ENCODE data around the gene LTB. TPM values are rescaled to one million over a fixed set of nuclear protein-coding genes. Genes with fewer than 3 reads are reported as not detected.
A peak's percentile ranks its signal among the peaks of the same experiment; 100 is the strongest.

LTB gene
- total RNA-seq, 1 donor from 2014 or later = not detected

DNA sequence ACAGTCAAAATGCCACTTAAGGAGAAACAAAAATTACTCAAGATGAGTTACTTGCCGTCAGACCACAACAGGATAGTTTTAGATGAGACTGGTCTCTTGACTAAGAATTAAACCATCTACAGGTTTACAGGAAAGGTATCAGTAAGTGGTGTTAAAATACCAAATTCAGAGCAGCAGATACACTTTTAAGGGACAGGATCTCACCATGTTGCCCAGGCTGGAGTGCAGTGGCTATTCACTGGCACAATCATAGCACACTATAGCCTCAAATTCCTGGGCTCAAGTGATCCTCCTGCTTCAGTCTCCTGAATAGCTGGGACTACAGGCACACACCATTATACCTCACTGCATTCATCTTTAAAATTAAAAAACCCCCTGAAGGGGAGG lies 48.8 kb downstream of the LTB start:
- no peak for FAIRE-seq
- no peak for DNase-seq (ENCODE audit: low spot score in 2 of 2)

DNA sequence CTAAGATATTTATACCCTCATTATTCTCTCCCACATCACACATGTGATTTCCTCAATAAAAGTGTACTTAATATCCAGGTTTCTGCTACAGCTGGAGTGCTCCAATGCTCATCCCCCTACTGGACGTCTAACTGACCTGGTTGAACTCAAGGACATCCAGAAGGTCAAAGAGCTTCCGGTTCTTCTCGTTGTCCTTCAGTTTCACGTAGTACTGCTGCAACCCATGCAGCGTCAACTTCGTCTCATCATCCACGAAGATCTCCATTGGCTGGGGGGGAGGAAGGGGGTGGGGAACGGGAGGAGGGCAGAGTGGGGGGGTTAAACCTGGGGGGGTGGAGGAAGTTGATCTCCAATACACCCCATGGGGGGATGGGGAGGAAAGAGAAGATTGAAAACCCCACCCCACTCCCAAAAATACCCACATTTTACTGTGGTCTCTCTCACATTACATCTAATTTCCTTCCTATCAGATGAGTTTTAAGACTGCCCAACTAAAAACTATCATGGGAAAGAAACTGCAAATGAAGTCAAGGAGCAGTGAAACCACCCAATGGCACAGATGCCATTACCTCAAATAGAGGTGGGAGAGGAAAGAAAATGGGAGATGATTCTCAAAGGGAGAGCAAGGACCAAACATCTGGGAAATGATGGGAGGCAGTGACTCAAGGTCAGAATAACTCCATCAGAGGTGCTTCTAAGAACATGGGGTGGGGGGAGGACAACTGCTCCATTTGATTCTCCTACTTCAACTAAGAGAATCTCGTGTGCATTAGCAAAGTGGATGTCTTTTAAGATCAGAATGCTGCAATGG lies 49.4 kb downstream of the LTB start:
- no peak for DNase-seq (ENCODE audit: low spot score in 2 of 2)
- FAIRE-seq = no peak

DNA sequence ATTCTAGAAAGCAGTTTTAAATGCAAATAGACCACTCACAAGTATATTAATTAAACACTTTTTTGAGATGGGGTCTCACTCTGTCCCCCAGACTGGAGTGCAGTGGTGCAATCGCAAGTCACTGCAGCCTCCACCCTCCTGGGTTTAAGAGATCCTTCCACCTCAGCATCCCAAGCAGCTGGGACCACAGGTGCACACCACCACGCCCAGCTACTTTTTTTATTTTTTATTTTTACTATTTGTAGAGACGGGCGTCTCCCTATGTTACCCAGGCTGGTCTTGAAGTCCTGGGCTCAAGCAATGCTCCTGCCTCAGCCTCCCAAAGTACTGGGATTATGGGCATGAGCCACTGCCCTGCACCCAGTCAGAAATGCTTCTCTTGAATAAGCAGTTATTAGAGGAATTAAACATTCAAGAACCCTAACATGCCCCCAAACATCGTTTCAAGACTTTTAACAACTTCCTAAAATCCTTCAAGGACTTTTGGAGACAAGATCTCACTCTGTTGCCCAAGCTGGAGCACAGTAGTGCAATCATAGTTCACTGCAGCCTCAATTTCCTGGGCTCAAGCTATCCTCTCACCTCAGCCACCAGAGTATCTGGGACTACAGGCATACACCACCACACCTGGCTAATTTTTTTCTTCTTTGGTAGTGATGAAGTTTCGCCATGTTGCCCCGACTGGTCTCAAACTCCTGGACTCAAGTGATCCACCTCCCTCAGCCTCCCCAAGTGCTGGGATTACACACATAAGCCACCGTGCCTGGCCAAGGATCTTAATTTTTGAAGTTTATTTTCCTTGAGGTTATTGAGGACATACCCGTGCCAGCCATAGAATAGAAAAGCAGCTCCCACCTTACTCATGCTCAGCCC lies 50.2 kb downstream of the LTB start:
- no peak for DNase-seq (ENCODE audit: low spot score in 2 of 2)
- no peak for FAIRE-seq

DNA sequence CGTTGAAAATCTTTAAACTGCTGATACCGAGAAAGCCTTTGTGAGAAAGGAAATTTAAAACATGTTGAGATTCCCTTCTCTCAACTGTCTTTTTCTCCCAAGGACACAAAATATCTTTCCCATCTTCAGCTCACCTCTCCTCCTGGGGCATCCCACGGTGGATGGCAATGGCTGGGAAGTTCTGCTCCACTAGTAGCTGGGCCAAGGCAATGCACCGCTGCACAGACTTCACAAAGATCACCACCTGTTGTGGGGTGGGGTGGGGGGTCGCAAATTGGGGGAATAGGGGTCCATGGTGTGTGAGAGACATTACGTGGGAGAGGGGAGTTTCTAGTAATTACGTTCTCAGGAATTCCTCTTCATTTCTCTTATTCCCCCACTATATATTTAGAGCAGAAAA lies 51.1 kb downstream of the LTB start:
- no peak for FAIRE-seq
- no peak for DNase-seq (ENCODE audit: low spot score in 2 of 2)

DNA sequence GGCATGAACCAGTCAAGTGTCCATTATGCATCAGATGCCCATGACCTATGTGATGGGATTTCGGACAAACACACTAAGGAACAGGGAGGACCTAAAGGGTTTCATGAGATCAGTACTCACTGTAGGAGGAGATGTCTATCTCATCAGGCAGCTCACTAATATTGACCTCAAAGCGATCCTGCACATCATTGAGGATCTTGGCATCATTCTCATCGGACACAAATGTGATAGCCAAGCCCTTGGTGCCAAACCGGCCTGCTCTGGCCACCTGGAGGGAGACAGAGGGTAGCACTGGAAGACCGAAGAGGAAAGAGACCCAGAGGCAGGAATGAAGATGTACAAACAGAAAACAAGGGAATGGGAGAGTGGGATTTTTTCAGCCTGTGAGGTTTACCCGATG lies 51.6 kb downstream of the LTB start:
- FAIRE-seq (no peak), DNase-seq (ENCODE audit: low spot score in 2 of 2) (no peak)

Small RNA genes within 50 kb of the gene (small RNA-seq; reads per million reads assigned to genes)
- gene SNORA38 (1.1 reads per million, percentile 69 among the genes with 10 or more reads in this experiment), gene SNORD117 (330 reads per million, percentile 99 among the genes with 10 or more reads in this experiment), gene SNORD84 (not detected), gene UQCRHP1 (not detected)

Other genes with a start within 250 kb of the LTB start
- gene HLA-B, start 225.2 kb downstream of the LTB start, total RNA-seq = 41.6 TPM
- 0.82 TPM for gene MICA, start 178.8 kb downstream of the LTB start, total RNA-seq
- gene MICB, start 84.3 kb downstream of the LTB start, total RNA-seq = 0.41 TPM
- gene MCCD1, start 53.5 kb downstream of the LTB start, total RNA-seq = not detected
- gene DDX39B, start 40.4 kb downstream of the LTB start, total RNA-seq = 318 TPM
- gene ATP6V1G2, start 35.8 kb downstream of the LTB start, total RNA-seq = 54.6 TPM
- gene NFKBIL1, start 34.8 kb downstream of the LTB start, total RNA-seq = 20.4 TPM
- not detected for gene LTA, start 10.1 kb downstream of the LTB start, total RNA-seq
- not detected for gene TNF, start 6.9 kb downstream of the LTB start, total RNA-seq
- gene LST1, start 3.9 kb upstream of the LTB start, total RNA-seq = 1.2 TPM
- gene NCR3, start 10.6 kb upstream of the LTB start, total RNA-seq = not detected
- gene AIF1, start 32.8 kb upstream of the LTB start, total RNA-seq = 6.9 TPM
- gene PRRC2A, start 38.3 kb upstream of the LTB start, total RNA-seq = 30.6 TPM
- gene BAG6, start 70.2 kb upstream of the LTB start, total RNA-seq = 150 TPM
- gene APOM, start 73.5 kb upstream of the LTB start, total RNA-seq = 0.41 TPM
- gene C6orf47, start 78.4 kb upstream of the LTB start, total RNA-seq = 16.7 TPM
- 11.4 TPM for gene GPANK1, start 82.6 kb upstream of the LTB start, total RNA-seq
- 66.0 TPM for gene CSNK2B, start 83.7 kb upstream of the LTB start, total RNA-seq
- gene LY6G5B, start 87.6 kb upstream of the LTB start, total RNA-seq = 1.6 TPM
- 5.3 TPM for gene LY6G5C, start 98.6 kb upstream of the LTB start, total RNA-seq
- 41.6 TPM for gene ABHD16A, start 120.9 kb upstream of the LTB start, total RNA-seq
- not detected for gene LY6G6F, start 124.4 kb upstream of the LTB start, total RNA-seq
- gene LY6G6D, start 132.9 kb upstream of the LTB start, total RNA-seq = not detected
- not detected for gene LY6G6C, start 139.3 kb upstream of the LTB start, total RNA-seq
- gene MPIG6B, start 140.9 kb upstream of the LTB start, total RNA-seq = not detected
- gene DDAH2, start 146.9 kb upstream of the LTB start, total RNA-seq = 90.9 TPM
- 26.1 TPM for gene CLIC1, start 154.1 kb upstream of the LTB start, total RNA-seq
- gene MSH5, start 157.6 kb upstream of the LTB start, total RNA-seq = 2.9 TPM
- 0.82 TPM for gene SAPCD1, start 180.2 kb upstream of the LTB start, total RNA-seq
- under 0.01 TPM for gene VWA7, start 194.9 kb upstream of the LTB start, total RNA-seq
- gene VARS1, start 213.3 kb upstream of the LTB start, total RNA-seq = 34.6 TPM
- 23.6 TPM for gene LSM2, start 224.5 kb upstream of the LTB start, total RNA-seq
- 5.7 TPM for gene HSPA1L, start 232.9 kb upstream of the LTB start, total RNA-seq
- 111 TPM for gene HSPA1A, start 233.1 kb upstream of the LTB start, total RNA-seq
- gene HSPA1B, start 245.3 kb upstream of the LTB start, total RNA-seq = 180 TPM